HepG2 (cell line): Measurements from ENCODE around the gene EI24.

Source experiments
- GABPA ChIP-seq, 2 experiments: IDR thresholded peaks; 2 replicates each; pipeline ENCODE4 v1.6.1; 2011 to 2016; ENCODE audit warnings: low read depth in 2 of 2, low read length in 1 of 2, missing biosample characterization in 1 of 2, missing genetic modification characterization in 1 of 2
- ZNF383 ChIP-seq: sonication (generic); formaldehyde crosslinking; IDR thresholded peaks from 2 replicates; pipeline ENCODE4 v1.4.0; 2020; ENCODE audit warnings: missing genetic modification reagents, mild to moderate bottlenecking, borderline replicate concordance

GRCh38 chr11:125554038-125554437 is 15.2 kb upstream of the EI24 start:
- TF ChIP-seq ZNF383: no peak
- no peak for TF ChIP-seq GABPA (IDR thresholded peaks at IDR 0.05; ENCODE audit: low read depth, low read length)
- TF ChIP-seq GABPA (CRISPR knock-in tag; IDR thresholded peaks at IDR 0.05; ENCODE audit: low read depth): peak; percentile 71
